ENCODE results near the gene MLLT6. TPM values are rescaled to one million over a fixed set of nuclear protein-coding genes. Genes with fewer than 3 reads are reported as not detected.

The MLLT6 gene
- total RNA-seq, 2 donors from 2014 or later, result 251 to 263 TPM

GRCh38 chr17:38706505-38707216 lies 1.6 kb downstream of the MLLT6 start:
- peaks cover 53% of the 10 kb centered on the region for H3K4me1 Mint-ChIP-seq (ENCODE audit: low read depth)
- peaks cover 19 to 32% of the 10 kb centered on the region in 2 donors for H3K36me3 Mint-ChIP-seq (ENCODE audit: insufficient read depth in 2 of 2)
- ATAC-seq (replicated peaks in 1 of 2), result no peak

GRCh38 chr17:38707678-38708351 lies 2.7 kb downstream of the MLLT6 start:
- Mint-ChIP-seq H3K4me1 (ENCODE audit: low read depth) (peaks cover 58% of the 10 kb centered on the region), H3K27me3 (ENCODE audit: low read depth) (no peaks in the 10 kb centered on the region), H3K4me3 (peak overlapping the region; percentile 92 to 95), H3K27ac (peak overlapping the region; percentile 84), H3K36me3 (ENCODE audit: insufficient read depth in 2 of 2) (peaks cover 19 to 32% of the 10 kb centered on the region in 2 donors), H3K9me3 (no peaks in the 10 kb centered on the region)
- DNase-seq (no peak), ATAC-seq (replicated peaks in 1 of 2) (no peak)

More at GRCh38 chr17:38706505-38707216, 1.6 kb downstream of the MLLT6 start:
- Mint-ChIP-seq H3K27me3 (ENCODE audit: low read depth) (no peaks in the 10 kb centered on the region), H3K9me3 (no peaks in the 10 kb centered on the region), H3K27ac (peak overlapping the region; percentile 84), H3K4me3 (peak overlapping the region; percentile 92 to 95)
- DNase-seq, result peak; percentile 28 to 36

GRCh38 chr17:38709104-38709820 lies 4.2 kb downstream of the MLLT6 start:
- Mint-ChIP-seq H3K27ac (peak overlapping the region; percentile 80), H3K9me3 (no peaks in the 10 kb centered on the region), H3K4me1 (ENCODE audit: low read depth) (peaks cover 68% of the 10 kb centered on the region), H3K27me3 (ENCODE audit: low read depth) (no peaks in the 10 kb centered on the region), H3K36me3 (ENCODE audit: insufficient read depth in 2 of 2) (peaks cover 19 to 29% of the 10 kb centered on the region in 2 donors), H3K4me3 (no peak overlapping the region)
- DNase-seq (no peak), ATAC-seq (replicated peaks in 1 of 2) (no peak)

GRCh38 chr17:38709864-38710603 lies 5.0 kb downstream of the MLLT6 start:
- Mint-ChIP-seq H3K4me1 (ENCODE audit: low read depth) (peaks cover 75% of the 10 kb centered on the region), H3K4me3 (no peak overlapping the region), H3K27me3 (ENCODE audit: low read depth) (no peaks in the 10 kb centered on the region), H3K36me3 (ENCODE audit: insufficient read depth in 2 of 2) (peaks cover 15 to 26% of the 10 kb centered on the region in 2 donors), H3K27ac (peak overlapping the region; percentile 80), H3K9me3 (no peaks in the 10 kb centered on the region)
- ATAC-seq (replicated peaks in 1 of 2), result no peak
- no peak for DNase-seq

GRCh38 chr17:38710604-38710962 lies 5.5 kb downstream of the MLLT6 start:
- H3K27ac Mint-ChIP-seq, result peak overlapping the region; percentile 80
- DNase-seq (no peak), ATAC-seq (replicated peaks in 1 of 2) (no peak)
- no peaks in the 10 kb centered on the region for H3K27me3 Mint-ChIP-seq (ENCODE audit: low read depth)
- H3K9me3 Mint-ChIP-seq, result no peaks in the 10 kb centered on the region
- H3K4me1 Mint-ChIP-seq (ENCODE audit: low read depth), result peaks cover 81% of the 10 kb centered on the region
- no peak overlapping the region for H3K4me3 Mint-ChIP-seq
- peaks cover 15 to 26% of the 10 kb centered on the region in 2 donors for H3K36me3 Mint-ChIP-seq (ENCODE audit: insufficient read depth in 2 of 2)

- no peak overlapping the region for H3K4me3 Mint-ChIP-seq
- no peak for ATAC-seq (replicated peaks in 1 of 2)
- no peaks in the 10 kb centered on the region for H3K9me3 Mint-ChIP-seq
- H3K27ac Mint-ChIP-seq, result peak overlapping the region; percentile 80
- H3K4me1 Mint-ChIP-seq (ENCODE audit: low read depth), result peaks cover 85% of the 10 kb centered on the region
- H3K36me3 Mint-ChIP-seq (ENCODE audit: insufficient read depth in 2 of 2), result peaks cover 16 to 26% of the 10 kb centered on the region in 2 donors
- DNase-seq, result no peak
- H3K27me3 Mint-ChIP-seq (ENCODE audit: low read depth), result no peaks in the 10 kb centered on the region
Observed at GRCh38 chr17:38710985-38711384, 5.9 kb downstream of the MLLT6 start.

- Mint-ChIP-seq H3K36me3 (ENCODE audit: insufficient read depth in 2 of 2) (peaks cover 12 to 24% of the 10 kb centered on the region in 2 donors), H3K9me3 (no peaks in the 10 kb centered on the region), H3K27me3 (ENCODE audit: low read depth) (no peaks in the 10 kb centered on the region), H3K4me3 (no peak overlapping the region), H3K27ac (peak overlapping the region; percentile 18), H3K4me1 (ENCODE audit: low read depth) (peaks cover 81% of the 10 kb centered on the region)
- ATAC-seq (replicated peaks in 1 of 2) (no peak), DNase-seq (no peak)
Observed at GRCh38 chr17:38711792-38712571, 6.9 kb downstream of the MLLT6 start.

- no peak for ATAC-seq (replicated peaks in 1 of 2)
- peaks cover 12 to 25% of the 10 kb centered on the region in 2 donors for H3K36me3 Mint-ChIP-seq (ENCODE audit: insufficient read depth in 2 of 2)
Observed at GRCh38 chr17:38712593-38712992, 7.5 kb downstream of the MLLT6 start.

GRCh38 chr17:38713456-38714075 lies 8.5 kb downstream of the MLLT6 start:
- no peak overlapping the region for H3K4me3 Mint-ChIP-seq
- no peak overlapping the region for H3K27ac Mint-ChIP-seq
- H3K9me3 Mint-ChIP-seq, result no peaks in the 10 kb centered on the region
- peaks cover 66% of the 10 kb centered on the region for H3K4me1 Mint-ChIP-seq (ENCODE audit: low read depth)
- no peaks in the 10 kb centered on the region for H3K27me3 Mint-ChIP-seq (ENCODE audit: low read depth)
- no peak for ATAC-seq (replicated peaks in 1 of 2)
- H3K36me3 Mint-ChIP-seq (ENCODE audit: insufficient read depth in 2 of 2), result peaks cover 11 to 23% of the 10 kb centered on the region in 2 donors
- DNase-seq, result no peak

More at GRCh38 chr17:38712593-38712992, 7.5 kb downstream of the MLLT6 start:
- no peak overlapping the region for H3K27ac Mint-ChIP-seq
- no peak overlapping the region for H3K4me3 Mint-ChIP-seq
- no peak for DNase-seq
- peaks cover 75% of the 10 kb centered on the region for H3K4me1 Mint-ChIP-seq (ENCODE audit: low read depth)
- no peaks in the 10 kb centered on the region for H3K27me3 Mint-ChIP-seq (ENCODE audit: low read depth)
- no peaks in the 10 kb centered on the region for H3K9me3 Mint-ChIP-seq

- no peaks in the 10 kb centered on the region for H3K9me3 Mint-ChIP-seq
- peak overlapping the region; percentile 72 for H3K27ac Mint-ChIP-seq
- H3K4me3 Mint-ChIP-seq, result peak overlapping the region; percentile 7 to 45
- peaks cover 5 to 16% of the 10 kb centered on the region in 2 donors for H3K36me3 Mint-ChIP-seq (ENCODE audit: insufficient read depth in 2 of 2)
- H3K4me1 Mint-ChIP-seq (ENCODE audit: low read depth), result peaks cover 51% of the 10 kb centered on the region
- no peak for DNase-seq
- no peak for ATAC-seq (replicated peaks in 1 of 2)
- H3K27me3 Mint-ChIP-seq (ENCODE audit: low read depth), result no peaks in the 10 kb centered on the region
Observed at GRCh38 chr17:38715216-38715943, 10.3 kb downstream of the MLLT6 start.

- no peak overlapping the region for H3K27ac Mint-ChIP-seq
- DNase-seq, result no peak
- H3K4me3 Mint-ChIP-seq, result no peak overlapping the region
- no peaks in the 10 kb centered on the region for H3K27me3 Mint-ChIP-seq (ENCODE audit: low read depth)
- H3K9me3 Mint-ChIP-seq, result no peaks in the 10 kb centered on the region
- H3K36me3 Mint-ChIP-seq (ENCODE audit: insufficient read depth in 2 of 2), result peaks cover 5 to 19% of the 10 kb centered on the region in 2 donors
- ATAC-seq (replicated peaks in 1 of 2), result no peak
- peaks cover 50% of the 10 kb centered on the region for H3K4me1 Mint-ChIP-seq (ENCODE audit: low read depth)
Observed at GRCh38 chr17:38716368-38717005, 11.4 kb downstream of the MLLT6 start.

Data from activated T-cell treated with anti-CD3 and anti-CD28 coated beads, Interleukin-2, amount 50 U/mL, for 72 hours (primary cell).